ENCODE results near the gene PKD2.

DNA sequence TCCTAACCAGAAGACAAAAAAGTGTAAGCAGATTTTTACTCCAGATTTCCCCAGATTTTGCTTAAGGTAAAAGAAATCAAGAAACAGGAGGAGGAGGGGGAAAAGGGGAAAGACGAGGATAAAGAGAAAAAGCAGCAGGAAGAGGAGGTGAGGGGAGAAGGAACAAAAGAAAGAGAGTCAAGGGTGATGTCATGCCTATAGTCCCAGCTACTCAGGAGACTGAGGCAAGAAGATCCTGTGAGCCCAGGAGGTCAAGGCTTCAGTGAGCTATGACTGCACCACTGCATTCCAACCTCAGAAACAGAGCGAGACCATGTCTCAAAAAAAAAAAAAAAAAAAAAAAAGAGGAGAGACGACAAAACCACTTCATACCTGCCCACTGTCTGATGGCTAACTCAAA is 12.0 kb upstream of the PKD2 start:
- TF ChIP-seq L3MBTL2 (conservative IDR thresholded peaks at IDR 0.05): no peak
- TF ChIP-seq, protein P1, sequence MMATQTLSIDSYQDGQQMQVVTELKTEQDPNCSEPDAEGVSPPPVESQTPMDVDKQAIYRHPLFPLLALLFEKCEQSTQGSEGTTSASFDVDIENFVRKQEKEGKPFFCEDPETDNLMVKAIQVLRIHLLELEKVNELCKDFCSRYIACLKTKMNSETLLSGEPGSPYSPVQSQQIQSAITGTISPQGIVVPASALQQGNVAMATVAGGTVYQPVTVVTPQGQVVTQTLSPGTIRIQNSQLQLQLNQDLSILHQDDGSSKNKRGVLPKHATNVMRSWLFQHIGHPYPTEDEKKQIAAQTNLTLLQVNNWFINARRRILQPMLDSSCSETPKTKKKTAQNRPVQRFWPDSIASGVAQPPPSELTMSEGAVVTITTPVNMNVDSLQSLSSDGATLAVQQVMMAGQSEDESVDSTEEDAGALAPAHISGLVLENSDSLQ (IDR thresholded peaks at IDR 0.05): no peak
